Fibroblast of pulmonary artery (primary cell): Measurements from ENCODE around the gene TBC1D30.

Experiments
- DNase-seq: peaks from one replicate; pipeline ENCODE4 v3.0.0-alpha.2; 2010; ENCODE audit warnings: low read depth
- H3K4me3 ChIP-seq: replicated peaks from 2 replicates; pipeline ENCODE4 v1.5.1; 2011; ENCODE audit warnings: low read depth, mild to moderate bottlenecking, control low read depth, low read length, moderate library complexity
- TF ChIP-seq, protein P1 (sequence below): IDR thresholded peaks from 2 replicates; pipeline ENCODE4 v1.5.1; 2011; ENCODE audit warnings: mild to moderate bottlenecking, control low read depth, low read length, inconsistent platforms; ENCODE audit errors: missing control alignments

Gene TBC1D30

GRCh38 chr12:64916411-64917261 lies 92.2 kb downstream of the TBC1D30 start:
- H3K4me3 ChIP-seq, result no peak overlapping the region
- TF ChIP-seq, protein P1, sequence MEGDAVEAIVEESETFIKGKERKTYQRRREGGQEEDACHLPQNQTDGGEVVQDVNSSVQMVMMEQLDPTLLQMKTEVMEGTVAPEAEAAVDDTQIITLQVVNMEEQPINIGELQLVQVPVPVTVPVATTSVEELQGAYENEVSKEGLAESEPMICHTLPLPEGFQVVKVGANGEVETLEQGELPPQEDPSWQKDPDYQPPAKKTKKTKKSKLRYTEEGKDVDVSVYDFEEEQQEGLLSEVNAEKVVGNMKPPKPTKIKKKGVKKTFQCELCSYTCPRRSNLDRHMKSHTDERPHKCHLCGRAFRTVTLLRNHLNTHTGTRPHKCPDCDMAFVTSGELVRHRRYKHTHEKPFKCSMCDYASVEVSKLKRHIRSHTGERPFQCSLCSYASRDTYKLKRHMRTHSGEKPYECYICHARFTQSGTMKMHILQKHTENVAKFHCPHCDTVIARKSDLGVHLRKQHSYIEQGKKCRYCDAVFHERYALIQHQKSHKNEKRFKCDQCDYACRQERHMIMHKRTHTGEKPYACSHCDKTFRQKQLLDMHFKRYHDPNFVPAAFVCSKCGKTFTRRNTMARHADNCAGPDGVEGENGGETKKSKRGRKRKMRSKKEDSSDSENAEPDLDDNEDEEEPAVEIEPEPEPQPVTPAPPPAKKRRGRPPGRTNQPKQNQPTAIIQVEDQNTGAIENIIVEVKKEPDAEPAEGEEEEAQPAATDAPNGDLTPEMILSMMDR, result no peak
- DNase-seq, result no peak

DNA sequence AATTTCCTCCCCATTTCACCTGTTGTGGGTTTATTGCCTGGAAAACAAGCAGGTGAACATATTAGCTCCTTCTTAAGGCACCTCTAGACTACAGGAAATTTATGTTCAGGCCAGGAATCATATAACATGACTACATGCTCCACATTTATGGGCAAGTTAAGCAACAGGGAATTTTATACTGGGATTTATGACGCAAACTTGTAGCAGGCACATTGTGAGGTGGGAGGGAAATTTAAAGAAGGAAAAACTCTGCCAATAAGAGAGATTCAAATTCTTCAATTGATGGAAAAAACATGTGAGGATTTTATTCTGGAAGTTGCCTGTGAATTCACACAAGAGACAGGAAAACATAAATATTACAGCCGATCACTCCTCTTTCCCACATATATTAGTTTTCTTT lies 93.9 kb downstream of the TBC1D30 start:
- no peak overlapping the region for H3K4me3 ChIP-seq
- DNase-seq, result no peak
- TF ChIP-seq, protein P1, result no peak

- TF ChIP-seq, protein P1, result no peak
- H3K4me3 ChIP-seq, result no peak overlapping the region
- DNase-seq, result no peak
Measured at GRCh38 chr12:64918801-64919200, 94.4 kb downstream of the TBC1D30 start.

DNA sequence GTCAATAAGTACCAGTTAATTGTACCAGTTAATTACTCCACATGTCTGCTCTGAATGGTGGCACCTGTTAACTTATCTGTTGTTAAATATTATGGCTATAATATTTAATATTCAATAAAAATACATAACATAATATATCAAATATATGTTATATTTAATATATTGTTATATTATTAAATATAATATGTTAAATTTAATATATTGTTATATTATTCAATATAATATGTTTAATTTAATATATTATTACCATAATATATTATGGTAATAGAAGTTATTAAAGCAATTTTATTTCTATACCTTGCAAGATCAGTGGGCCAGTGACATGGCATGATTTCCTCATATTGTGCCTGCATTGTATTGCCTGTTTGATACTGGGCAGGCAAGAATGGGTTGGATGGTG lies 98.4 kb downstream of the TBC1D30 start:
- DNase-seq, result no peak
- H3K4me3 ChIP-seq, result no peak overlapping the region
- TF ChIP-seq, protein P1, result no peak

- TF ChIP-seq, protein P1, result no peak
- H3K4me3 ChIP-seq, result no peak overlapping the region
- no peak for DNase-seq
Measured at GRCh38 chr12:64923536-64923935, 99.1 kb downstream of the TBC1D30 start.
